Testis (tissue), 2 donors: ENCODE measurements around the gene WASHC3.

Experiments
- POLR2A ChIP-seq: fragments of 450-650 bp; IDR thresholded peaks from one replicate; pipeline ENCODE4 v1.6.1; 2017; ENCODE audit warnings: antibody characterized with exemption, mild to moderate bottlenecking, moderate library complexity
- TF ChIP-seq, protein P1 (sequence below), 3 experiments: fragments of 450-650 bp in 2 of 3; fragments of 200-600 bp in 1 of 3; sonication (generic) in 1 of 3; IDR thresholded peaks; one replicate each; pipeline ENCODE4 v1.5.1; 2016 to 2019; ENCODE audit warnings: antibody characterized with exemption in 3 of 3, mild to moderate bottlenecking in 2 of 3, moderate library complexity in 1 of 3

DNA sequence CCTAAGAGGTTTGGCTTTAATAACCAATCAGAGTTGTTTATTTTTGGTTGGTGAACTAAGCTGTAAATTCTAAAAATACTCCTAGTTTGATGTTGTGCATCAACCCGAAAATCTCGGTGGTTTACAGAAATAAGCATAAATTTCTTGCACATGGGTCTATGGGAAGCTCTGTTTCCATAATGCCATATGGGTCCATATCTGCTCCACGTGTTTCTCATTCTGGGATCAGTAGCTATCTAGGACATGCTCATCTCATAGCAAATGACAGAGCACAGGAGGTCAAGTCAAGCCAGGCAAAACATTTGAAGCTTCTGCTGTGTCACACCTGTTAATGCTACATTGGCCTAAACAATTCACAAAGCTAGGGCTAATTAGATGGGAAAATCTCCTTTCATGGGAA, 35.1 kb upstream of the WASHC3 start:
- TF ChIP-seq, protein P1, sequence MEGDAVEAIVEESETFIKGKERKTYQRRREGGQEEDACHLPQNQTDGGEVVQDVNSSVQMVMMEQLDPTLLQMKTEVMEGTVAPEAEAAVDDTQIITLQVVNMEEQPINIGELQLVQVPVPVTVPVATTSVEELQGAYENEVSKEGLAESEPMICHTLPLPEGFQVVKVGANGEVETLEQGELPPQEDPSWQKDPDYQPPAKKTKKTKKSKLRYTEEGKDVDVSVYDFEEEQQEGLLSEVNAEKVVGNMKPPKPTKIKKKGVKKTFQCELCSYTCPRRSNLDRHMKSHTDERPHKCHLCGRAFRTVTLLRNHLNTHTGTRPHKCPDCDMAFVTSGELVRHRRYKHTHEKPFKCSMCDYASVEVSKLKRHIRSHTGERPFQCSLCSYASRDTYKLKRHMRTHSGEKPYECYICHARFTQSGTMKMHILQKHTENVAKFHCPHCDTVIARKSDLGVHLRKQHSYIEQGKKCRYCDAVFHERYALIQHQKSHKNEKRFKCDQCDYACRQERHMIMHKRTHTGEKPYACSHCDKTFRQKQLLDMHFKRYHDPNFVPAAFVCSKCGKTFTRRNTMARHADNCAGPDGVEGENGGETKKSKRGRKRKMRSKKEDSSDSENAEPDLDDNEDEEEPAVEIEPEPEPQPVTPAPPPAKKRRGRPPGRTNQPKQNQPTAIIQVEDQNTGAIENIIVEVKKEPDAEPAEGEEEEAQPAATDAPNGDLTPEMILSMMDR (IDR thresholded peaks at IDR 0.05): no peak
- TF ChIP-seq POLR2A: no peak
